ENCODE data around the gene EPHA8. TPM values are rescaled to one million over a fixed set of nuclear protein-coding genes. Genes with fewer than 3 reads are reported as not detected.

Gene EPHA8
- total RNA-seq, 4 donors from 2014 or later, result not detected

GRCh38 chr1:22588899-22589422, 25.7 kb downstream of the EPHA8 start:
- no peak overlapping the region for H3K4me3 ChIP-seq
- no peak for TF ChIP-seq POLR2AphosphoS5 (IDR thresholded peaks at IDR 0.05)
- no peak for TF ChIP-seq CTCF (IDR thresholded peaks at IDR 0.05)
- TF ChIP-seq POLR2A (IDR thresholded peaks at IDR 0.05; ENCODE audit: low read depth), result no peak
- TF ChIP-seq EP300 (IDR thresholded peaks at IDR 0.05), result no peak
- intact Hi-C loops (cut with DNase I), result no loop called here
- no peaks in the 10 kb centered on the region for H3K36me3 ChIP-seq
- no peaks in the 10 kb centered on the region for H3K4me1 ChIP-seq
- no peak for DNase-seq (ENCODE audit: extremely low spot score)
- peaks cover 0 to 73% (median 4%) of the 10 kb centered on the region in 4 donors for H3K27me3 ChIP-seq
- H3K27ac ChIP-seq (replicated peaks in 1 of 4), result no peak overlapping the region
- H3K9me3 ChIP-seq, result no peaks in the 10 kb centered on the region
- 93% methylated on average over 20 of the region's 24 CpGs for WGBS

GRCh38 chr1:22591576-22591975, 28.3 kb downstream of the EPHA8 start:
- Histone ChIP-seq H3K27ac (replicated peaks in 1 of 4) (no peak overlapping the region), H3K27me3 (peaks cover 0 to 80% (median 4%) of the 10 kb centered on the region in 4 donors), H3K36me3 (no peaks in the 10 kb centered on the region), H3K4me3 (no peak overlapping the region), H3K9me3 (no peaks in the 10 kb centered on the region), H3K4me1 (no peaks in the 10 kb centered on the region)
- WGBS, result 81% methylated on average over 8 of the region's 8 CpGs
- no peak for DNase-seq (ENCODE audit: extremely low spot score)
- no peak for TF ChIP-seq POLR2AphosphoS5 (IDR thresholded peaks at IDR 0.05)
- TF ChIP-seq EP300 (IDR thresholded peaks at IDR 0.05), result no peak
- TF ChIP-seq POLR2A (IDR thresholded peaks at IDR 0.05; ENCODE audit: low read depth), result no peak
- TF ChIP-seq CTCF (IDR thresholded peaks at IDR 0.05), result no peak
- intact Hi-C loops (cut with DNase I), result no loop called here

GRCh38 chr1:22592051-22592450, 28.8 kb downstream of the EPHA8 start:
- no peak for DNase-seq (ENCODE audit: extremely low spot score)
- no peak overlapping the region for H3K4me3 ChIP-seq
- no peaks in the 10 kb centered on the region for H3K36me3 ChIP-seq
- H3K4me1 ChIP-seq, result no peaks in the 10 kb centered on the region
- no peak overlapping the region for H3K27ac ChIP-seq (replicated peaks in 1 of 4)
- TF ChIP-seq POLR2A (IDR thresholded peaks at IDR 0.05; ENCODE audit: low read depth) (no peak), EP300 (IDR thresholded peaks at IDR 0.05) (no peak), POLR2AphosphoS5 (IDR thresholded peaks at IDR 0.05) (no peak), CTCF (IDR thresholded peaks at IDR 0.05) (no peak)
- intact Hi-C loops (cut with DNase I), result no loop called here
- H3K9me3 ChIP-seq, result no peaks in the 10 kb centered on the region
- WGBS, result 83% methylated on average over 9 of the region's 9 CpGs
- H3K27me3 ChIP-seq, result peaks cover 0 to 77% (median 4%) of the 10 kb centered on the region in 4 donors

GRCh38 chr1:22592919-22593790, 29.9 kb downstream of the EPHA8 start:
- H3K9me3 ChIP-seq, result no peaks in the 10 kb centered on the region
- DNase-seq (ENCODE audit: extremely low spot score), result no peak
- peaks cover 0 to 77% (median 4%) of the 10 kb centered on the region in 4 donors for H3K27me3 ChIP-seq
- no peak overlapping the region for H3K27ac ChIP-seq (replicated peaks in 1 of 4)
- TF ChIP-seq POLR2AphosphoS5 (IDR thresholded peaks at IDR 0.05), result no peak
- no peak for TF ChIP-seq CTCF (IDR thresholded peaks at IDR 0.05)
- no peak for TF ChIP-seq EP300 (IDR thresholded peaks at IDR 0.05)
- no peak for TF ChIP-seq POLR2A (IDR thresholded peaks at IDR 0.05; ENCODE audit: low read depth)
- H3K4me3 ChIP-seq, result no peak overlapping the region
- H3K36me3 ChIP-seq, result no peaks in the 10 kb centered on the region
- 58% methylated on average over 24 of the region's 38 CpGs for WGBS
- intact Hi-C loops (cut with DNase I), result no loop called here
- H3K4me1 ChIP-seq, result no peaks in the 10 kb centered on the region
